ENCODE data around the gene NFATC2. TPM values are rescaled to one million over a fixed set of nuclear protein-coding genes. Genes with fewer than 3 reads are reported as not detected.
A peak's percentile ranks its signal among the peaks of the same experiment; 100 is the strongest.

The NFATC2 gene
- total RNA-seq, 4 donors from 2014 or later = 5.7 to 36.4 (median 12.0) TPM

- Histone ChIP-seq H3K27me3 (no peaks in the 10 kb centered on the region), H3K4me3 (no peak overlapping the region), H3K4me1 (peaks cover 0 to 7% of the 10 kb centered on the region in 2 donors), H3K27ac (no peak overlapping the region), H3K9me3 (no peaks in the 10 kb centered on the region), H3K36me3 (no peaks in the 10 kb centered on the region)
- TF ChIP-seq POLR2A (IDR thresholded peaks at IDR 0.05) = no peak
- no peak for TF ChIP-seq CTCF (IDR thresholded peaks at IDR 0.05)
- DNase-seq = no peak
- intact Hi-C loops (cut with DNase I; ENCODE audit: low total_unique reads) = no loop called here
Observed at GRCh38 chr20:51495921-51496545, 46.5 kb downstream of the NFATC2 start.

- no peak for TF ChIP-seq POLR2A (IDR thresholded peaks at IDR 0.05)
- TF ChIP-seq CTCF (IDR thresholded peaks at IDR 0.05) = no peak
- no peak overlapping the region for H3K27ac ChIP-seq
- H3K27me3 ChIP-seq = no peaks in the 10 kb centered on the region
- H3K9me3 ChIP-seq = no peaks in the 10 kb centered on the region
- no peaks in the 10 kb centered on the region for H3K36me3 ChIP-seq
- peaks cover 0 to 7% of the 10 kb centered on the region in 2 donors for H3K4me1 ChIP-seq
- peak in 1 of 2 donors; percentile 3 for DNase-seq
- H3K4me3 ChIP-seq = no peak overlapping the region
- intact Hi-C loops (cut with DNase I; ENCODE audit: low total_unique reads) = no loop called here
Observed at GRCh38 chr20:51495291-51495690, 47.2 kb downstream of the NFATC2 start.

- Histone ChIP-seq H3K9me3 (no peaks in the 10 kb centered on the region), H3K27ac (no peak overlapping the region), H3K27me3 (no peaks in the 10 kb centered on the region), H3K4me1 (peaks cover 0 to 7% of the 10 kb centered on the region in 2 donors), H3K36me3 (no peaks in the 10 kb centered on the region), H3K4me3 (no peak overlapping the region)
- intact Hi-C loops (cut with DNase I; ENCODE audit: low total_unique reads) = no loop called here
- TF ChIP-seq POLR2A (IDR thresholded peaks at IDR 0.05) (no peak), CTCF (IDR thresholded peaks at IDR 0.05) (no peak)
- peak in 1 of 2 donors; percentile 11 for DNase-seq
Observed at GRCh38 chr20:51494241-51495110, 48.0 kb downstream of the NFATC2 start.

- no peaks in the 10 kb centered on the region for H3K9me3 ChIP-seq
- TF ChIP-seq CTCF (IDR thresholded peaks at IDR 0.05) = no peak
- no peak for TF ChIP-seq POLR2A (IDR thresholded peaks at IDR 0.05)
- peak overlapping the region in 1 of 2 donors; percentile 57 for H3K27ac ChIP-seq
- H3K4me1 ChIP-seq = peaks cover 0 to 7% of the 10 kb centered on the region in 2 donors
- no peaks in the 10 kb centered on the region for H3K27me3 ChIP-seq
- intact Hi-C loops (cut with DNase I; ENCODE audit: low total_unique reads) = no loop called here
- H3K4me3 ChIP-seq = no peak overlapping the region
- no peak for DNase-seq
- H3K36me3 ChIP-seq = no peaks in the 10 kb centered on the region
Observed at GRCh38 chr20:51493346-51493791, 49.1 kb downstream of the NFATC2 start.

Data from uterus (tissue), 4 donors.